PC-3 (cell line): ENCODE data around the gene TTC5. TPM values are rescaled to one million over a fixed set of nuclear protein-coding genes. Genes with fewer than 3 reads are reported as not detected.

Experiments
- ATAC-seq: fragments of 200-7000 bp; cut with Tn5 transposase; 2 replicates; pipeline ENCODE4 v1.9.1; 2020; ENCODE audit warnings: mild to moderate bottlenecking, moderate library complexity
- BruUV-seq: library from RNA; stranded (reverse); fragments of 400-500 nt; replicated peaks from 2 replicates; lab custom pipeline; 2021; lab: Mats Ljungman, UMichigan
- CTCF ChIA-PET: fragments of 300-600 bp; sonication (Branson Sonifier 250); formaldehyde crosslinking; loops from one replicate; lab custom pipeline; 2022; ENCODE audit warnings: antibody characterized with exemption; lab: Charles Lee
- POLR2A ChIA-PET: fragments of 300-600 bp; sonication (Branson Sonifier 250); formaldehyde crosslinking; loops from one replicate; lab custom pipeline; 2022; ENCODE audit warnings: antibody characterized with exemption; ENCODE audit not compliant: unreplicated experiment; lab: Charles Lee
- DNase-seq: peaks from one replicate; pipeline ENCODE4 v3.0.0-alpha.2; 2015
- H2AFZ ChIP-seq: fragments of 300-600 bp; sonication (generic); 2 replicates; pipeline ENCODE4 v1.6.0; 2016; ENCODE audit warnings: antibody characterized with exemption, low read length
- H3F3A ChIP-seq: fragments of 300-600 bp; sonication (generic); one replicate; pipeline ENCODE4 v1.6.0; 2017; ENCODE audit warnings: antibody characterized with exemption, low read length, control low read depth, mild to moderate bottlenecking; ENCODE audit not compliant: unreplicated experiment
- H3K27ac ChIP-seq: fragments of 300-600 bp; sonication (generic); 2 replicates; pipeline ENCODE4 v1.5.1; 2016; ENCODE audit warnings: mild to moderate bottlenecking, low read length
- H3K27me3 ChIP-seq: fragments of 300-600 bp; sonication (generic); 2 replicates; pipeline ENCODE4 v1.6.1; 2016; ENCODE audit warnings: low read length, mixed read lengths
- H3K36me3 ChIP-seq: fragments of 300-600 bp; sonication (generic); 2 replicates; pipeline ENCODE4 v1.6.1; 2016; ENCODE audit warnings: low read depth, mixed run types, low read length, mixed read lengths
- H3K4me1 ChIP-seq: fragments of 300-600 bp; sonication (generic); 2 replicates; pipeline ENCODE4 v1.5.1; 2016; ENCODE audit warnings: low read length; ENCODE audit not compliant: insufficient read depth
- H3K4me2 ChIP-seq: fragments of 300-600 bp; sonication (generic); 2 replicates; pipeline ENCODE4 v1.6.0; 2016; ENCODE audit warnings: low read length
- H3K4me3 ChIP-seq: fragments of 300-600 bp; sonication (generic); 2 replicates; pipeline ENCODE4 v1.5.1; 2016; ENCODE audit warnings: mild to moderate bottlenecking, low read length, mixed read lengths
- H3K79me2 ChIP-seq: fragments of 300-600 bp; sonication (generic); 2 replicates; pipeline ENCODE4 v1.6.1; 2017; ENCODE audit warnings: low read length, mixed read lengths
- H3K9ac ChIP-seq: fragments of 300-600 bp; sonication (generic); 2 replicates; pipeline ENCODE4 v1.6.0; 2016; ENCODE audit warnings: mild to moderate bottlenecking, low read length
- H3K9me2 ChIP-seq: fragments of 300-600 bp; sonication (generic); replicated peaks from 2 replicates; pipeline ENCODE4 v1.6.1; 2016; ENCODE audit warnings: mixed run types, low read length, mixed read lengths
- H3K9me3 ChIP-seq: fragments of 300-600 bp; sonication (generic); 2 replicates; pipeline ENCODE4 v1.6.1; 2016; ENCODE audit warnings: low read length, mixed read lengths
- H4K20me1 ChIP-seq: fragments of 300-600 bp; sonication (generic); 2 replicates; pipeline ENCODE4 v1.6.1; 2016; ENCODE audit warnings: low read length, mixed read lengths
- EZH2 ChIP-seq: fragments of 300-600 bp; sonication (generic); IDR thresholded peaks from one replicate; pipeline ENCODE4 v1.6.1; 2017; ENCODE audit warnings: antibody characterized with exemption, mild to moderate bottlenecking, low read length; ENCODE audit not compliant: unreplicated experiment
- EZH2phosphoT487 ChIP-seq: fragments of 300-600 bp; sonication (generic); IDR thresholded peaks from 2 replicates; pipeline ENCODE4 v1.6.1; 2018; ENCODE audit warnings: mild to moderate bottlenecking, antibody characterized with exemption, low read length, borderline replicate concordance
- intact Hi-C: fragments of 100-400 bp; cut with micrococcal nuclease; formaldehyde crosslinking; loops from 2 replicates; pipeline ENCODE4 v1.9.0; 2023
- total RNA-seq: library from RNA; depleted of rRNA; stranded (reverse); fragments of >200 nt; gene quantifications from 2 replicates; pipeline ENCODE4 v1.2.3, GENCODE V29; 2014
- TF ChIP-seq, protein P1 (sequence below): fragments of 300-600 bp; sonication (generic); conservative IDR thresholded peaks from 2 replicates; pipeline ENCODE4 v1.5.1; 2017; ENCODE audit warnings: antibody characterized with exemption, low read depth, mild to moderate bottlenecking, low read length

TTC5 gene
- total RNA-seq, 1 experiment from 2014 or later = 9.8 TPM

DNA sequence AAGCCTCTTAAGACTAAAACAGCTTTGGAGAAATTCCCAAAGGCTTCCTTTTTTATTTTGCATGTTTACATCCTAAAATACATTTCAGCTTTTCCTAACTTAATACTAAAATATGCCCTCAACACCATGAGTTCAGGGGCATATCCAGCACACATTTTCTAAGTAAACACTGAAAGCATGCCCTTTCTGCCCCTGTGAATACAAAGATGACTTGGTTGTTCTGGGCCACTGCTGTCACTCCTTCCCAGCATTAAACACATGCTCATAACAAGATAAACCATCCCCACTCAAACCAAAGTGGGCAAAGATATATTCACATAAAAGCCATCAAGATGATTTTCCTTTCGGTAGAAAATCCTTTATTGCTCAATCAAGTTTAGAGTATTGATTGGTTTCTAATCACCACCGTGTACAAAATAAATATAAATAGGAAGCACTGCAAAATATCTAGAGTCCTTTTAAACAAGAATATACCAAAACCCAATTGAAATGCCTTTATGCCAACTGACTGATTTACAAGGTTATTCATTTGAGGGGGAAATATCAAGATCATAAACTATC, 25.4 kb upstream of the TTC5 start:
- ATAC-seq (no peak), DNase-seq (no peak)
- H3K27me3 ChIP-seq = no peaks in the 10 kb centered on the region
- no peak overlapping the region for H3K27ac ChIP-seq
- H3K36me3 ChIP-seq = peaks cover 19% of the 10 kb centered on the region
- TF ChIP-seq EZH2 = no peak
- no peaks in the 10 kb centered on the region for H3F3A ChIP-seq
- H3K9me2 ChIP-seq = no peaks in the 10 kb centered on the region
- intact Hi-C loops = no loop called here
- peak overlapping the region; percentile 42; the same call in 1 of the 2 replicates for H3K4me3 ChIP-seq
- peaks cover 8% of the 10 kb centered on the region; the same call in 1 of the 2 replicates for H4K20me1 ChIP-seq
- H3K4me1 ChIP-seq = peaks cover 10% of the 10 kb centered on the region
- CTCF ChIA-PET = no interaction called here
- no peak overlapping the region for H2AFZ ChIP-seq
- no peaks in the 10 kb centered on the region for H3K9me3 ChIP-seq
- H3K9ac ChIP-seq = no peak overlapping the region
- peaks cover 56% of the 10 kb centered on the region for H3K79me2 ChIP-seq
- POLR2A ChIA-PET = no interaction called here
- H3K4me2 ChIP-seq = peak overlapping the region; percentile 60
- BruUV-seq = no TSS peak

DNA sequence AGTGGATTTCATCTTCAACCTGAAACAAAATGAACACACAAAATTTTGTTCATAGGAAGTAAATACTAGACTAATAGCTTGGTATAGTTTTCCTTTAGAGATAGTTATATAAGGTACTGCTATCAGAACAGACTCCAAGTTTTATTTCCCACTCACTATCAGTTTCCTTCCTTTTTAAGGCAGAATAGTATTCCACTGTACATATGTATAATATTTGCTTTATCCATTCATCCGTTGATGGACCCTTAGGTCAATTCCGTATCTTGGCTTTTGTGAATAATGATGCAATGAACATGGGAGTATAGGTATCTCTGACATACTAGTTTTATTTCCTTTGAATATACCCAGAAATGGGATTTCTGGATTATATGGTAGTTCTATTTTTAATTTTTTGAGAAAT, 23.6 kb upstream of the TTC5 start:
- H3K4me2 ChIP-seq = no peak overlapping the region
- H3K9me3 ChIP-seq = no peaks in the 10 kb centered on the region
- intact Hi-C loops = loop anchor here (5.0 kb wide), 2 partner anchors 83 to 203 kb away; partner anchors contain the start of gene TEP1
- H3K9ac ChIP-seq = no peak overlapping the region
- peaks cover 10% of the 10 kb centered on the region; the same call in 1 of the 2 replicates for H4K20me1 ChIP-seq
- POLR2A ChIA-PET = interaction anchor here (0.7 kb wide), 1 partner anchor 14 kb away, joined by 3 read pairs; the partner anchor contains the start of gene PARP2
- H3K4me1 ChIP-seq = peaks cover 10% of the 10 kb centered on the region
- H3K9me2 ChIP-seq = no peaks in the 10 kb centered on the region
- no peaks in the 10 kb centered on the region for H3F3A ChIP-seq
- H2AFZ ChIP-seq = no peak overlapping the region
- DNase-seq (no peak), ATAC-seq (no peak)
- no peaks in the 10 kb centered on the region for H3K27me3 ChIP-seq
- BruUV-seq = no TSS peak
- H3K36me3 ChIP-seq = peaks cover 31% of the 10 kb centered on the region
- H3K4me3 ChIP-seq = no peak overlapping the region
- TF ChIP-seq EZH2phosphoT487 (no peak), EZH2 (no peak)
- TF ChIP-seq, protein P1, sequence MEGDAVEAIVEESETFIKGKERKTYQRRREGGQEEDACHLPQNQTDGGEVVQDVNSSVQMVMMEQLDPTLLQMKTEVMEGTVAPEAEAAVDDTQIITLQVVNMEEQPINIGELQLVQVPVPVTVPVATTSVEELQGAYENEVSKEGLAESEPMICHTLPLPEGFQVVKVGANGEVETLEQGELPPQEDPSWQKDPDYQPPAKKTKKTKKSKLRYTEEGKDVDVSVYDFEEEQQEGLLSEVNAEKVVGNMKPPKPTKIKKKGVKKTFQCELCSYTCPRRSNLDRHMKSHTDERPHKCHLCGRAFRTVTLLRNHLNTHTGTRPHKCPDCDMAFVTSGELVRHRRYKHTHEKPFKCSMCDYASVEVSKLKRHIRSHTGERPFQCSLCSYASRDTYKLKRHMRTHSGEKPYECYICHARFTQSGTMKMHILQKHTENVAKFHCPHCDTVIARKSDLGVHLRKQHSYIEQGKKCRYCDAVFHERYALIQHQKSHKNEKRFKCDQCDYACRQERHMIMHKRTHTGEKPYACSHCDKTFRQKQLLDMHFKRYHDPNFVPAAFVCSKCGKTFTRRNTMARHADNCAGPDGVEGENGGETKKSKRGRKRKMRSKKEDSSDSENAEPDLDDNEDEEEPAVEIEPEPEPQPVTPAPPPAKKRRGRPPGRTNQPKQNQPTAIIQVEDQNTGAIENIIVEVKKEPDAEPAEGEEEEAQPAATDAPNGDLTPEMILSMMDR = no peak
- peaks cover 56% of the 10 kb centered on the region for H3K79me2 ChIP-seq
- CTCF ChIA-PET = interaction anchor here (0.8 kb wide), 2 partner anchors 9 to 279 kb away, joined by 3 read pairs; no protein-coding TSS in a partner anchor
- H3K27ac ChIP-seq = no peak overlapping the region

DNA sequence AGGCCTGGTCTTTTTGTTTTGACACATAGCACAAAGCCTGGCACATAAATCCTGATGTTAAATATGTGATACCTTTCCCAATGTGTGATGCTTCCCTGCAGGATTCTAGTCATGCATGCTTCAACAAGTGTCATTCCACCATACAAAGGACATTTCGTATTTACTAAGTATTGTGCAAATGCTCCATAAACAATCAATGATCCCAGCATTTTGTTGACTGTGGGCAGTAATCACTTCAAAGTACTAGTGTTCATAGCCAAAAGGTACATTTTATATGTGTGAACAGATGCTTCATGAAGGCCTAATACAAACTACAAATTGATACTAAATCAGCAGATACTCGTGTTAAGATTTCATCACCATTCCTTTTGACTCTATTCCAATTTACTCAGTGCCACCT, 23.0 kb upstream of the TTC5 start:
- ATAC-seq = no peak
- intact Hi-C loops = loop anchor here (5.0 kb wide), 2 partner anchors 84 to 204 kb away; partner anchors contain the start of gene TEP1

More for the DNA sequence above, 23.0 kb upstream of the TTC5 start:
- H3K27me3 ChIP-seq = no peaks in the 10 kb centered on the region
- H3K4me2 ChIP-seq = no peak overlapping the region
- CTCF ChIA-PET = interaction anchor here (1.2 kb wide), 1 partner anchor 15 kb away, joined by 6 read pairs; the partner anchor contains the start of gene PARP2
- no peak overlapping the region for H3K27ac ChIP-seq
- peaks cover 56% of the 10 kb centered on the region for H3K79me2 ChIP-seq
- no peaks in the 10 kb centered on the region for H3K9me3 ChIP-seq
- H3K9ac ChIP-seq = no peak overlapping the region
- no peaks in the 10 kb centered on the region for H3F3A ChIP-seq
- no peak for TF ChIP-seq EZH2phosphoT487
- TF ChIP-seq, protein P1 = no peak
- no peak for TF ChIP-seq EZH2
- H3K4me1 ChIP-seq = peaks cover 10% of the 10 kb centered on the region
- DNase-seq = no peak
- peaks cover 10% of the 10 kb centered on the region; the same call in 1 of the 2 replicates for H4K20me1 ChIP-seq
- peaks cover 33% of the 10 kb centered on the region for H3K36me3 ChIP-seq
- H3K9me2 ChIP-seq = no peaks in the 10 kb centered on the region
- H2AFZ ChIP-seq = no peak overlapping the region
- no TSS peak for BruUV-seq
- POLR2A ChIA-PET = interaction anchor here (0.7 to 0.9 kb wide), 2 partner anchors 14 to 15 kb away, joined by 3 to 7 read pairs; partner anchors contain the start of gene PARP2
- no peak overlapping the region for H3K4me3 ChIP-seq
